NCI-H524 (cell line): Measurements from ENCODE around the gene EDC4.

Source experiments
- DNase-seq, 2 experiments: peaks; one replicate each; lab custom pipeline; 2025; lab: John Stamatoyannopoulos, UW

The EDC4 gene

DNA sequence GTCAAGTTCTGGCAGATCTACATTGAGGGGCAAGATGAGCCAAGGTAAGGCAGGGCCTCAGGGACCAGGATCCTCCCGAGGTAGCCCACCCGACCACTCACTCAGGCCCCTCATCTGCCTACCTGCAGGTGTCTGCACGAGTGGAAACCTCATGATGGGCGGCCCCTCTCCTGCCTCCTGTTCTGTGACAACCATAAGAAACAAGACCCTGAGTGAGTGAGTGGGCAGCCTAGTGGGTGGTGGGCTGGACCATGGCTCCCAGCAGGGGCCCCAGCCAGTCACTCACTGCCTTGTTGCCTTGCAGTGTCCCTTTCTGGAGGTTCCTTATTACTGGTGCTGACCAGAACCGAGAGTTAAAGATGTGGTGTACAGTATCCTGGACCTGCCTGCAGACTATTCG lies 5.4 kb downstream of the EDC4 start:
- DNase-seq: no peak

DNA sequence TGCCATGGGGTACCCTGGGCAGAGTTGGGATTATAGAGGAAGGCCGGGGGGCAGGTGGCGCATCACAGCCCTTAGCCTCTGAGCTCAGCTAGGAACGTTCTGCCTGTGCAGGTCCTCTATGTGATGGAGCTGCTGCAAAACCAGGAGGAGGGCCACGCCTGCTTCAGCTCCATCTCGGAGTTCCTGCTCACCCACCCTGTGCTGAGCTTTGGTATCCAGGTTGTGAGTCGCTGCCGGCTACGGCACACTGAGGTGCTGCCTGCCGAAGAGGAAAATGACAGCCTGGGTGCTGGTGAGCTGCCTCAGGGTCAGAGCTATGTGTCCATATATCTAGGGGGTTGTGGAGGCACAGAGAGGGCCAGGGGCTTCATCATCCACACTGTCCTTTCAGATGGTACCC lies 6.0 kb downstream of the EDC4 start:
- no peak for DNase-seq

GRCh38 chr16:67879462-67879861 lies 6.6 kb downstream of the EDC4 start:
- DNase-seq: no peak

DNA sequence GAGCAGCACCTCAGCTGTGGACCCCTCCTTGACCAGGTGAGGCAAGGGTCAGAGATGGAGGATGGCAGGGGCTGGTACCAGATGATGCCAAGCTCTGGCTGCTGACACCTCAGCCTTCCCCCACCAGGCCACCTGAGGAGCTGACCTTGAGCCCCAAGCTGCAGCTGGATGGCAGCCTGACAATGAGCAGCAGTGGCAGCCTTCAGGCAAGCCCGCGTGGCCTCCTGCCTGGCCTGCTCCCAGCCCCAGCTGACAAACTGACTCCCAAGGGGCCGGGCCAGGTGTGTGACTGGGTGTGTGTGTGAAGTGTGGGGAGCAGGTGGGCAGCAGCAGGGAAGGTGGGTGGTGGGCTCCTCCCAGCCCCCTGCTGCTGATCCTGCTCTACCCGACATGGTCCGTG lies 7.1 kb downstream of the EDC4 start:
- DNase-seq: no peak

DNA sequence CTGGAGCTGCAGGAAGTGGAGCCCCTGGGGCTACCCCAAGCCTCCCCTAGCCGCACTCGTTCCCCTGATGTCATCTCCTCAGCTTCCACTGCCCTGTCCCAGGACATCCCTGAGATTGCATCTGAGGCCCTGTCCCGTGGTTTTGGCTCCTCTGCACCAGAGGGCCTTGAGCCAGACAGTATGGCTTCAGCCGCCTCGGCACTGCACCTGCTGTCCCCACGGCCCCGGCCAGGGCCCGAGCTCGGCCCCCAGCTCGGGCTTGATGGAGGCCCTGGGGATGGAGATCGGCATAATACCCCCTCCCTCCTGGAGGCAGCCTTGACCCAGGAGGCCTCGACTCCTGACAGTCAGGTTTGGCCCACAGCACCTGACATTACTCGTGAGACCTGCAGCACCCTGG lies 7.7 kb downstream of the EDC4 start:
- no peak for DNase-seq

DNA sequence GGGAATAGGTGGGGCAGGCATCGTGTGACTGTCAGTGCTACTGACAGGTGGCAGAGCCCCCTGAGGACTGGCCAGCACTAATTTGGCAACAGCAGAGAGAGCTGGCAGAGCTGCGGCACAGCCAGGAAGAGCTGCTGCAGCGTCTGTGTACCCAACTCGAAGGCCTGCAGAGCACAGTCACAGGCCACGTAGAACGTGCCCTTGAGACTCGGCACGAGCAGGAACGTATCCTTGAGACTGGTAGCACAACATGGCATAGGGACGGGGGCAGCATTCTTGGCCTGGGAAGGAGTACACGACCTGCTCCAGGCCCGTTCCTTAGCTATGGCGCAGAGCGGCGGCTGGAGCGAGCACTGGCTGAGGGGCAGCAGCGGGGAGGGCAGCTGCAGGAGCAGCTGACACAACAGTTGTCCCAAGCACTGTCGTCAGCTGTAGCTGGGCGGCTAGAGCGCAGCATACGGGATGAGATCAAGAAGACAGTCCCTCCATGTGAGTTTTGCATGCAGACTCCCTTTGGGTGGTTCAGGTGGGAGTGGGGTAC lies 8.8 kb downstream of the EDC4 start:
- DNase-seq: no peak

- DNase-seq: no peak
These were observed 9.7 kb downstream of the EDC4 start for GRCh38 chr16:67882374-67883145.

DNA sequence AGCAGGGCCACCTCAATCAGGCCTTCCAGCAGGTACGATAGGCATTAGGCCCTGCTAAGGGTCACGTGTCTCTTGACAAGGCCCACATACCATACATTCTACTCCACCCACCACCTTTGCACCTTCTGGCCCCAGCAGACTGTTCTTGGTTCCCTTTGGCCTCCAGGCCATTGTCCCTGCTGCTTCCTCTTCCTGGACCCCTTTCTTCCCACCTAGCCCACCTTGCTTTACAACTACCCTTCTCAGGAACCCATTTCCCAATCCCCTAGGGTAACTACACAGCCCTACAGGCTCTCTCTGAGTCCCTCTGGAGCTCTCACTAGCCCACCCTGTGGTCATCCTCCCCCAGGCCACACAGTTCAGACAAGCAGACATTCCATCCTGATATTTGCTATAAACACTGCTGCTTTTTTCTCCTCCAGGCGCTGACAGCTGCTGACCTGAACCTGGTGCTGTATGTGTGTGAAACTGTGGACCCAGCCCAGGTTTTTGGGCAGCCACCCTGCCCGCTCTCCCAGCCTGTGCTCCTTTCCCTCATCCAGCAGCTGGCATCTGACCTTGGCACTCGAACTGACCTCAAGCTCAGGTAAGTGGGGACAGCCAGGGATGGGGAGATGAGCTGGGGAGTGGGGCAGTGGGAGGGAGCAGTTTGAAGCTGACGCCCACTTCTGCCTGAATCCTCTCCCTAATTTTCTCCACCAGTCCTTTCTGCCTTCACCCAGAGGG lies 10.5 kb downstream of the EDC4 start:
- no peak for DNase-seq

DNA sequence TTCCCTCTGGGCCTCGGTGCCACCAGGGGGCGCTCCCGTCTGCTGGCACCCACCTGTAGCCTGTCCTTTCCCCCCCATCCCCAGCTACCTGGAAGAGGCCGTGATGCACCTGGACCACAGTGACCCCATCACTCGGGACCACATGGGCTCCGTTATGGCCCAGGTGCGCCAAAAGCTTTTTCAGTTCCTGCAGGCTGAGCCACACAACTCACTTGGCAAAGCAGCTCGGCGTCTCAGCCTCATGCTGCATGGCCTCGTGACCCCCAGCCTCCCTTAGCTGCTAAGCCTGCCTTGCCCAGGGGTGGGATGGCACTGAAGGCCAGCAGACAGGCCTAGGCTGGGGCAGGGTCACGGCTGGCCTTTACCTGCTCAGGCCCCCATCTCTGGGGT lies 11.0 kb downstream of the EDC4 start:
- DNase-seq: peak in 1 of 2 experiments; percentile 17

GRCh38 chr16:67884684-67885083 lies 11.8 kb downstream of the EDC4 start, which contains the start of gene NRN1L:
Gene NRN1L (plus strand): TSS chr16:67884885. CDS start chr16:67884904, 19 bp downstream.
- no peak for DNase-seq

- no peak for DNase-seq
These were observed 12.7 kb downstream of the EDC4 start for GRCh38 chr16:67885545-67885944.

- no peak for DNase-seq
These were observed 13.1 kb downstream of the EDC4 start for GRCh38 chr16:67885976-67886375.

DNA sequence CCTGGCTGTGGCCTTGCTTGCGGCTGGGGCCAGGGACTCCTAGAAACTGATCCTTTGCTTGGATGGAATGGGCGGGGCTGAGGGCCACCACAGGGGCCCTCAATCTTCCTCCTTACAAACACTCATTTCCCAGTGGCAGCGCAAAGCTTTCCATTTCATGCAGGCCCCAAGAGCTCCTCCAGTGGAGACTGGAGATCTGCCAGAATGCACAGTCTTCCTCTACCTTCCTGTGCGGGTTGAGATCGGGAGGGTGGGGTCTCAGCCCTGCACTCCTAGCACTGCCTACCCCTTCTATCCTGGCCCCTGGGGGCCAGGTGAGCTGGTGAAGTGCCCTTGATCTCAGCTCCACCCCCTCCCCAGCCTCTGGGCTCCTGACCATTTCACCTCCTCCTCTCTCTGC lies 13.5 kb downstream of the EDC4 start:
- DNase-seq: no peak

GRCh38 chr16:67888331-67888730 lies 15.5 kb downstream of the EDC4 start:
- no peak for DNase-seq

GRCh38 chr16:67892375-67892774 lies 19.5 kb downstream of the EDC4 start:
- no peak for DNase-seq

DNA sequence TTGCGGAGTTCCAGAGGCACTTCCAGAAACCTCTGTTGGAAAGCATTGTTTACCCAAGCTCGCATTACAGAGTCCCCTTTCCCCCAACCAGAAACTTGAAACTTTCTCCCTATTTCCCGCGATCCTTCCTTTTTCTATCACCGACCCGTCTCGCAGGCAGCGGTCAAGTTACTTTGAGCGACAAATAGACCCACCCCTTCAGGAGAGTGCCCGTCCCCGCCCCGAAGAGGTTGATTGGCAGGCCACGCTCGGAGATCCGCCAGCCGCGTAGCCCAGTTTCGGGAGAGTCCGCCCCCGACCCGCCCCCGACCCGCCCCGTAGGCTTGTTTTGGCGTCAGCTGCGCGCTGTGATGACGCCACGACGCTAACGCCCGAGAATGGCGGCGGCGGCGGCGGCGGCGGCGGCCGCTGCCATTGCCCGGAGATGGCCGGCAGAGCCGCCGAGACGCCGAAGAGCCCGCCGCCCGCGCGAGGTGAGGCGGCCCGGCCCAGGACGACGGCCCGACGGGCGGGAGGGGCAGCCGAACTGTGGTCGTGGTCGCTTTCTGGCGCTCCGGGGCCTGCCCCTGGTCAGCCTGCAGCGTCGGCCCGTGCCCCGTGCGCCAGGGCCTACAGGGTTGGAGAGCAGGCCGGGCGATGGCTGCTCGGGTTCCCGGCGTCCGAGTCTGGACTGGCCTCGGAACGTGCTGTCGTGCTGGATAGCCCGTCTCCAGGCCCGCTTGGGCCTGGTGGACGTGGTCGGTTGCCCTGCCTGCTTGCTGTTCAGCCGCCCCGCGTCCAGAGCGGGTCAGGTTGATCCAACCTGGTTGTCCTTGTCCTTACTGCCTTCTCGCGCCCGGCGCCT lies 20.3 kb downstream of the EDC4 start, which contains the start of gene PSKH1:
Gene PSKH1 (plus strand): TSS at position 356 of the 844 bp plus-strand sequence. CDS start 15,496 bp downstream, outside the sequence.
- DNase-seq: peak; percentile 87 to 94

- peak in 1 of 2 experiments; percentile 24 for DNase-seq
These were observed 21.0 kb downstream of the EDC4 start for GRCh38 chr16:67893743-67894399.

DNA sequence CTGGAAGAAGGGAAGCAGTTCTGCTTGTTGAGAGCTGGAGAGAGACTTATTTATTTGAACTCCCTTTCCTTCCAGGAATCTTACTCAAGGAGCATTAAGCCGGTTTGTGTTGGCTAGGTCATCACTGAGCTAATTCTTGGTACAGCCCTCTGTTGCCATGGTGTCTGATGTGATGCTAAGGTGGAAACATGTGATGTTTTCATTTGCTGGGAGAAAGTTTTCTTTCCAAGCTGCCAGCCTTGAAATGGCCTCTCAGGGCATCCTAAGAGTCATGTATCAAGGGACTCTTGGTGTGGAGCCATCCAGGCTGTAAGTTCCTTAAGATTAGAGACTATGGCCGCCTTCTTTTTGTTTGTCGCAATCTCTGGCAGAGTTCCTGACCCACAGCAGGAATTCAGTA lies 24.4 kb downstream of the EDC4 start:
- no peak for DNase-seq

GRCh38 chr16:67901734-67902133 lies 28.9 kb downstream of the EDC4 start:
- DNase-seq: no peak

GRCh38 chr16:67902831-67903230 lies 30.0 kb downstream of the EDC4 start:
- no peak for DNase-seq

DNA sequence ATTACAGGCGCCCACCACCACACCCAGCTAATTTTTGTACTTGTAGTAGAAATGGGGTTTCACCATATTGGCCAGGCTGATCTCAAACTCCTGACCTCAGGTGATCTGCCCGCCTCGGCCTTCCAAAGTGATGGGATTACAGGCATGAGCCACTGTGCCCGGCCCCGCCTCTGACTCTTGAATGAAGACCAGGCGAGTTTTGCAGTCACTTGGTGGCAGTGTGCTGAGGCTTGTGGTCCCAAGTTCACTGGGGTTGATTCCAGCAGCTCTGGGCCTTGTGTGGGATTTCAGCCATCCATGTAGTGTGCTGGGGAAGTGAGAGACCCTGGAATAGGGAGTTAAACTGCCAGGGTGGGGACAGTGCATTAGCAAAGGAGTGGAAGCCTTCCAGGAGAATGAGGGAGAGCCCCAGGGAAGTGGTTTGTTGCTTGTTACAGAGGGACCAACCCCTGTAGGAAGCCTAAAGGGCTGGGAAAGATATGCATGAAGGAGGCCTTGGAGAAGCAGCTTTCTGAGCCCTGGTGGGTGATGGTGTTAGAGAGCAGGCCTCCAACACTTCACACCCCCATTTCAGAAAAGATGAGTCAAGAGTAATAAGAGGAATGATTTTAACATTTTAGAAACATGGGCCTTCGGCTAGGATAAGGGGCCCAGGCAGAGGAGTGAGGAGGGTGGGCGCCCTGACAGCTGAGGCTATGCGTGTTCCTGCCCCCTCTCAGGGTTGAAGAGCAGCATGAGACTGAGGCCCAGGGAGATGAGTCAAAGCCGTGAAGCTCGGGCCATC lies 34.7 kb downstream of the EDC4 start:
- no peak for DNase-seq
